GM21390 (cell line): ENCODE measurements around the gene CIAO1.
"Not testable (repeated sequence)": the region's sequence is repeated elsewhere in the genome, so short reads cannot be mapped to it uniquely, and the experiment has no call there.

Source experiments
- ATAC-seq: cut with Tn5 transposase; IDR thresholded peaks from one replicate; pipeline ENCODE4 v1.9.1; 2021; ENCODE audit not compliant: unreplicated experiment

Gene CIAO1

DNA sequence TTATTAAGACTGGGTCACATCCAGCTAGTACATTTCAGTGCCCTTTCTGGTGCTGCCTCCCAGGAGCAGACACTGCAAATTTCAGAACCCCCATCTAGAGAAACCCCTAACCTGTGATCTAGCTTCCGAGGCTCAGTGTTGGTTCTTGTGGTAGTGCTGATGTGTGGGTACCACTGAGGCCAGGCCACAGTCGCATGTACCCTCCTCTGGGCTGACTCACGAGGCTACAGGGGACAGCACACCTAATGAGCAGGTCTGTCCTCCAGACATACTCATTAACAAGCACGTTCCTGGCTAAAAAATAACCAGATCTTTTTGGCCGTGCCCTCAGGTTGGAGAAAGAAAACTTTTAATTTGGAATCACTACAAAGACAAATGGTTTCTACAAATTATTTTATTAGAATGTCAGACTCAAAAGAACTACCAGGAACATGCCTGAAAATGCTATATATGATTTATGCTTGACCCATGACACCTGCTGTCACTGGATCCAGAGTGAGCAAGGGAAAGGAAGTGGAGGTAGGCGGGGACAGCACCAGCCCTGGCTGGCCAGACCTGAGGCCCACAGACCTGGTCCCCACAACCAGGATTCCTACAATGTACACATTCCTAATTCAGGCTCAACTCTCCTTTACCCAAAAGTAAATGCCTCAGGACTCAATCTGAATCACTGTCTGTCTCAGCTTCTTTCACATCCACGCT is 8.5 kb downstream of the CIAO1 start:
- no peak for ATAC-seq

DNA sequence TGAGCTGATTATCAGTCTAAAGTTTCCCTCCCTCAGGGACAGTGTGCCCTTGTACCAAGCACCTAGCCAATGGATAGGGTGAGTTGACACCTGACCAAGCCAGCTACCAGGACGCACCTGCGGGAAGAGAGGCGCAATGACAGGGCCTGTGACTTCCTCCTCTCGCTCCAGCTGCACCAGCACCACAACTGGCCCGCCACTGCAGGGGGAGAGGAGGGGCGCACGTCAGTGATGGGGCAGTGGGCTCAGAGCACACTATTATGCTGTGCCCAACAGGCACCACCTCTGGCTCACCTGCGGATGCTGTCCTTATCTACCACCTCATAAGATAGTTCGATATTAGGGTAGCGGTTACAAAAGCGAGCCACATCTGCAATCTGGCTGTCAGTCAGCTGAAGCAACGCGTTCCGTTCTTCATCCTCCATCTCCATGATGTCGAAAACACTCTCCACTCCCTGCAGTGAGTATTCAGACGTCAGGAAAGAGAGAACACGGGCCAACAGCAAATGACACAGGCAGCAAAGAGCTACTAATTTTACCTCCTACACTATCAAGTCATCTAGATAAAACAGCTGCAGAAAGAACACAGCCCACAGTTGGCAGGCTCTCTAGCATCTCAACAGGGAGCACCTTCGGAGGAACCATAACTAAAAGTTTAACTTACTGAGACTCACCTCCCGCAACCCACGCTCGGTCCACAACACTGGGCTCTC is 10.9 kb downstream of the CIAO1 start:
- no peak for ATAC-seq

DNA sequence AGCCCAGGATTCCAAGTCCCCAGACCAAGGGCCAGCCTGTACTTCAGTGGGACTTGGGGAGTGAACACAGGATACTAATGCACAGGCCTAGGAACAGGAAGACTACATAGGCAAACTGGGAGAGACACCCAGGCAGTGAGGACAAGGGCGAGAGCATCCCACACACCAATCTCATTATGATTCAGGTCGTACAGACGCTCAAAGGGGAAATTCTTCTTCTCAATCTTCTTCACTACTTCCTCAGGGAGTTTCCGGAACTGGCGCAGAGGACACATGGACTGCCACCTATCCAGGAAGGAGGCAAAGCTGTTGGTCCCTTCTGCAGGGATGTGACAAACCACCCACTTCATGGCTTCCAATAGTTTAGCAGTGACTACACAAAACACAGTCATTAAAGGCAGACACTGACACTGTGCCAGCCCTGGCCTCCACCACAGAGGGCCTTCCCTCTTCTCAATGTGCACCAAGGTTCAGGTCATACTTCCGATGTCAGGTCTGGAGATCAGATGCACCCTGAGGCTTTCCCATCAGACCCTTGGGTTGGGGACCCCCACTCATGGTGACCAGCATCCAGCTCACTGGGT is 21.3 kb downstream of the CIAO1 start:
- no peak for ATAC-seq

DNA sequence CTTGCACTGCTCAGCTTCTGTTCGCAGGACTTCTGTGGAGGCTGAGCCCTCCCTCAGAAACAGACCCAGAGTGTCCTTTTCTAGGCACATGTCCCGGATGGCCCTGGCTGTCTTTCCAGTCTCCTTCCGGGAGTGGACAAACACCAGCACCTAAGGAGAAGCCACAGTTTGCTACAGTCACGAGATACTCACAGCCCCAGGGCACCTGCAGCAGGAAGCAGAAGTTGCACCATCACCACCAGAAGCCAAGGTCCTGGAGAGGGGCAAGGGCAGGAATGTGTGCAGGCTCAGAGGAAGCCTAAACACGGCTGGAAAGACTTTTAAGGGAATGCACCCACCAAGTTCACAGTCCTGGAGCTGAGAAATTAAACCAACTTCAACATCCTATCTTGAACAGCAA is 25.7 kb downstream of the CIAO1 start:
- ATAC-seq: no peak

DNA sequence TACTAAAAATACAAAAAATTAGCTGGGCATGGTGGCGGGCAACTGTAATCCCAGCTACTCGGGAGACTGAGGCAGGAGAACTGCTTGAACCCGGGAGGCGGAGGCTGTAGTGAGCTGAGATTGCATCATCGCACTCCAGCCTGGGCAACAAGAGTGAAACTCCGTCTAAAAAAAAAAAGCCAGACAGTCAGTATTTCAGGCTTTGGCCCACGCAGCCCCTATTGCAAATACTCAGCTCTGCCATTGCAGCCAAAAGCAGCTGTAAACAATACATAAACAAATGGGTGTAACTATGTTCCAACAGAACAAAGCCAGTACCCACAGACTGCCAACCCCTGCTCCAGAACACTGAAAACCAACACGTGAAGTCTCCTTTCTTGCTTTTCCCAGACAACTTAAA is 28.2 kb downstream of the CIAO1 start:
- not testable (repeated sequence) for ATAC-seq

DNA sequence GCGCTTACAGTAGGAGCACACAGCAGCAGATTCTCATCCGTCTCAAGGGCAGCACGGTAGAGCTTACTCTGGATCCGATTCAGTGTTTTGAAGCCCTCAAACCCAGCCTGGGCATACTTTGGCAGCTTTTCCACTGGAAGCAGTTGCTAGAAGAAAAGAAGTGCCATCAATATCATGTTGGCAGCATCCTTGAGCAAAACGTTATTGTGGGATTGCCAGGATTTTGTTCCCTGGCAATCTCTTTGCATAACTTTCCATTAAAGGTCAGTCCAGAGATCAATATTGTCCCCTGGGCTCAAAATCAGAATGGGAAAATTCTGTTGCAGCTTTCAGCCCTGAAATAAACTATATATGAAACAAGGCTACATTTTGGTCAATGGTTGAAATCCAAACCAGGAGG is 30.9 kb downstream of the CIAO1 start:
- ATAC-seq: no peak

DNA sequence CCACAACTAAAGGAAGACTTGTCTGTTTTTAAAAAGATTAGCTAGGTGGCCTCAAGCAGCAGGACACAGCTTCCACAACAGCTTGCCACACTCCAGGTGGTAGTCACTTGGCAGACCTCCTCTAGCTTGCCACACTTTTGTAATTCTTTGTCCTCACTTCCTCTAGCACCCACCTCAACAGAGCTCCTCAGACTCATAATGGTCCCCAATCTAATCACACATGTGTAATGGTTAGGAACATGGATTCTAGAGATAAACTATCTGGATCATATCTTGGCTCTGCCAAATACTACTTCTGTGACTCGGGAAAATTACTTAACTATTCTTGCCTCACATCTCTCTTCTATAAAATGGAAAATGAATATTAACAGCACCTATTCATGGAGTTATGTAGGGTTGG is 35.8 kb downstream of the CIAO1 start:
- ATAC-seq: no peak

DNA sequence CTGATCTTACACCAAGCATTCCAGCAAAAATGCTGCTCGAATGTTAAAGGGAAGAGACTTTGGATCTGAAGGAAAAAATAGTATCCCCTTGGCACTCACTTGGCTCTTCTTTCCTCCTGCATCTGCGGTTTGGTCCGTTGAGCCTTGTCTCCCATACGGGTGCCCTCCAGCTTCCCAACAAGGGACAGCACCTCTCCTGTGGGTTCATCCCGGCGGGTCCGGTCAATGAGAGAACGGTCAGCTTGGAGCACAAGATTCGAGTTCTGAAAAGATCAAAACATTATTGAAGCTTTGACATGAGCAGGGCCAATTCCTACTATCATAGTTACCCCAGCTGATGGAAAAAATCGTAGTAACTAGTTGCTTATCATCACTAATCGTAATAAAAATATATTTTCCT is 38.6 kb downstream of the CIAO1 start:
- no peak for ATAC-seq

DNA sequence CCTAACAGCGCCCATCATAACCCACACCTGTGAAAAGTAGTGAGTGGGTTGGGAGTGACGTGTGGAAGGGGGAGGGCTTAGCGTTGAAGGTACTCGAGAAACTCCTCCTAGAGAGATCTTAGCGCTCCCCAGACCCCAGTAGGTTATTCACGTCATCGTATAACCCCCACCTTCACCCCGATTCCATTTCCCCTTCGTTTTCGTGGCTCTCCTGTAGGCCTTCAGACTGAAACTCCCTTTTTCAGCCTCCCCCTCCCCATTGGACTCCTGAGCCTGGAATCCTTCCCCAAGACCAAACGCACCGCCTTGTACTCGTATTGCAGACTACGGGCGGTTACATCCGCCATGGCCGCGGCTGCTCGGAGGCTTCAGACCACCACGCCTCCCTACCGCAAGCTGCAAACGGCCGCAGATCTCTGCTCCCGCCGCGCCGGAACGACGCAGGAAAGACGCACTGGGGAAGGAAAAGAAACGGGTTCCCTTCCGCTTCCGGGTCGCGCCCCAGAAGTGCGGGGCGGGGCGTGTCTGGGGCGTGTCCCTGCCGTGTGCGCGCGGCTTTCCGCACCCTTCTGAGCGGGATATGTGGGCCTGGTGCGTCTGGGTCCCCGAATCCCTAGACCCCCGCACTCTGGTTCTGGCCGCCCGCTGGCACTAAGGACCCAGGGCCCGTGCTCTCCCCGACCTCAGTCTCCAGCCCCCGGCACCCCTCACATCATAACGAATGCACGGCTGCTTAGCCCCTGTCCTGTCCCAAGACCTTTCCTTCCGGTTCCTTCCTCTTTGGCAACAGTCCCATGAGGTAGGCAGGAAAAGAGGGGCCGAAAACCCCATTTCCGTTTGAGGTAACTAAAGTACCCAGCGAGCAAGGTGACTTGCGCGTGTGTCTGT is 39.3 kb downstream of the CIAO1 start, which contains the start of gene SNRNP200:
Gene SNRNP200, minus strand, starts transcription at position 456 of the 888 bp plus-strand sequence. Its CDS starts 109 bp downstream, at position 347.
- peak; percentile 92 for ATAC-seq

DNA sequence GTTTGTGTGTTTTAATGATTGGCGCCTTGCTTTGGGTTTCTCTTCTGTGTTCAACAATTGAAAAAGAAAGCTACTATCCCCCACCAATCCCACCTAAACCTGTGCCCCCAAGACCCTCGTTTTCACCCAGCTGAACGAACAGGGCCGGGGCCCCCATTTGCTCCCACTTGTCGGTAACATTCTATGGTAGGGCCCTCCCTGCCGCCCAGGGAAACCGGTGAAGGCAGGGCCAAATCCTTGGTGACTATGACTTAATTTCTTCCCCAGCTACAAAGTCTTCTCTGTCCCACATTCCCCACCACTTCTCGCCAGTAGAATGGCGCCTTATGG is 39.9 kb downstream of the CIAO1 start:
- ATAC-seq: no peak

DNA sequence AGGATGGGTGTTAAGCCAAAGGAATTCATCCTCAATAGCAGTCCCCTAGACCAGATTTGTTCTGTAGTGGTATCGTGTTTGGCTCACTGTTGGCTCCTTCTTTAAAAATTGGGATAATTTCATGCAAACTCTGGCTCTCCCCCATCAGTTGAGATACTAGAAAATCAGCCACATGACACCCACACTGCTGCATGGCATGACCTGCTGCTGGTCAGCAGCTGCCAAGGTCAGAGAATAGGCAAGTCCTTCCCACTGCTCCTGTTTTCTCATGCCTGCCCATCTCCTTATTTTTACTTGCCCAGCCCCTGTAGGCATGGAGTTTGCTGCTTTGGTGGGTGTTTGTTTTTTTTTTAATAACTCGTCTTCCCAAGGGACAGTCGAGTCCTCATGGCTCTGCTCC is 40.3 kb downstream of the CIAO1 start:
- no peak for ATAC-seq

DNA sequence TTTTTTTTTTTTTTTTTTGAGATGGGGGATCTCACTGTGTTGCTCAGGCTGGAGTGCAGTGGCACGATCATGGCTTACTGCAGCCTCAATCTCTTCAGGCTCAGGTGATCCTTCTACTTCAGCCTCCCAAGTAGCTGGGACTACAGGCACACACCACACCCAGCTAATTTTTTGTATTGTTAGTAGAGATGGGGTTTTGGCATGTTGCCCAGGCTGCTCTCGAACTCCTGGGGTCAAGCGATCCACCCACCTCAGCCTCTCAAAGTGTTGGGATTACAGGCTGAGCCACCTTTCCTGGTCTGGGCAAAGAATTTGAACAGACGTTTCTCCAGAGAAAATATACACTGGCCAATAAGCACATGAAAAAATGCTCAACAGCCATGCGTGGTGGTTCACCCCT is 42.2 kb downstream of the CIAO1 start:
- no peak for ATAC-seq

DNA sequence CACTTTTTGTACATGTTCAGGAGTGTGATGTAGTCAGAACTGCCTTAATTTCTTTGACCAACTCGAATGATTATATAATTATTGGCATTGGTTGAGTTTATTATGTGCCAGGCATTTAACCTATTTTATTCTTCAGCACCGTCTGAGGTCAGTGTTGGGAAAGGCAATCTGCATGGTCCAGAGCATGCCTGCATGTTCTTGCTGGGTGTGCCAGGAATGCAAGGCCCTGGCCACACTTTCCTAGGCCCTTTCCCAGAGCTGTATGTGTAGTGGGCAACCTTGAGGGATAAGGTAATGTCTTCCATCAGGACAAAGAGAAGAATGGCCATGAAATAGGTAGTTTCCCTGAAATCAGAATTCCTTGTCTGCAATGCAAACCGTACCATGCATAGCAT is 49.0 kb downstream of the CIAO1 start:
- no peak for ATAC-seq

DNA sequence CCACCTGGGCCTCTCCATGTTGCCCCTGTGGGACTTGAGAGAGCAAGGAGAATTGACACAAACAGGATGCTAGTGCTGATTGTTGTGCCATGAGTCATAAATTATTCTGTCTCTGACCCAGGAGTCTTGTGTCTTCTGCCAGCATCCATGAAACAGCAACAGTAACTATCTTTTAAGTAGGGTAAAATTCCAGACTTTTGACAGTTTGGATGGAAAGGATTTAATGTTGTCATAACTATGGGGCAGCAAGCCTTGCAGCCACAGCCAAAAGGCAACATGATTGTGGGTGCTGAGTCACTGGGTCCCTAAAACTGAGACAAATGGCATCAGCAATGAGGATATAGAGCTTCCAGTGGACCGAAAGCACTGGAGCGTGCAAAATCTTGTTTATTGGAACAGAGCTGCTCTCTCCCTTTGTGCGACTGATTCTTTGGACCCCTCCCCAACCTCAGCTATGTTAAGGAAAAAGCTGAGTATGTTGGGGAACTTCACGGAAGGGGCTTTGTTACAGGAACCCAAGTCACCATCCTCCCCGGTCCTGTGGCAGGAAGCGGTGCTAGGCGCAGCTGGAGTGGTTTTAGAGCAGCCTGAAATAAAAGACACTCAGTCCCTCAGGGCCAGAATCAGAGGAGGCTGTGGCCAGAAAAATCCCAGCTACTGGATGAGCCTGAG is 49.5 kb downstream of the CIAO1 start:
- ATAC-seq: no peak

DNA sequence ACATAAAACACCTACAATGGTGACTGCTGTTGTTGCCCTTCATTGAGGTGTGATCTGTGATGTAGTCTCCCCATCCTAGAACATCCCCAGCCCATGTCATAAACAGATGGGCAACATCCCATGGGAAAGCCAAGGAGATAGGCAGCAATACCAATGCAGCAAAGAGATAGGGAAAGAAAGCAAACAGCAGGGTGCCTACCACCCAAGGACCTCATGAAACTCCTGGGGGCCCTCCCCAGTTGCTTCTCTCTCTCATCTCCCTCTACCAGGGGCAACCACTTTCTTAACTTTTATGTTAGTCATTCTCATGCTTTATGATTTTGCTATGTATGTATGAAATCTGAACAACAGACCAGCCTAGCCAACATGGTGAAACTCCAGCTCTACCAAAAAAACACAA is 51.0 kb downstream of the CIAO1 start:
- no peak for ATAC-seq

DNA sequence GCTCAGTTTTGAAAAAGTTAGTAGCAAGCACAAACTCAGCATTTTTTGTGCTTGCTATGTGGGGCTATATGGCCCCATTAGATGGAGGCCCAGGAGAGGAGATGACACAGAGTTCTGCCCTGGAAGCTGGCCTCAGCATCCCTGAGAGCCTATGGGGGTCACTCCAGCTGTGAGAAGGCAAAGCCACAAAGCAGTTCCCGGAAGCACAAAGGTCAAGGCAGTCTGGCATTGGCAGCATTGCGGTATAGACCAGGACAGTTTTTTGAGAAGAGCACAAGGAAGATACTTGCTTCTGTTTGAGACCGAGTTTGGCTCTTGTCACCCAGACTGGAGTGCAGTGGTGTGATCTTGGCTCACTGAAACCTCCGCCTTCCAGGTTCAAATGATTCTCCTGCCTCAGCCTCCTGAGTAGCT is 51.6 kb downstream of the CIAO1 start:
- ATAC-seq: no peak

DNA sequence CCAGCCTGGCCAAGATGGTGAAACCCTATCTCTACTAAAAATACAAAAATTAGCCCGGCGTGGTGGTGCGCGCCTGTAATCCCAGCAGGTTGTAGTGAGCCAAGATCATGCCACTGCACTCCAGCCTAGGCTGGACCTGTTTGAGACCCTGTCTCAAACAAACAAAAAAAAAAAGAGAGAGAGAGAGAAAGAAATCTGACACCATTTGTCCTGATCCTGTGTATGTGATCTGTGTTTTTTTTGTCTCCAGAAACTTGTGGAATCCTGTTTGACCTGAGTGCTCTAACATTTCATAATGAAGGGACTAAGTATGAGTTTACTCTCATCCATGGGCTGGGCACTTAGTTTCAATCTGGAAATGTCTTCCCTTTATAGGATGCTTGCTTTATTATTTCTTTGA is 52.7 kb downstream of the CIAO1 start:
- no peak for ATAC-seq

DNA sequence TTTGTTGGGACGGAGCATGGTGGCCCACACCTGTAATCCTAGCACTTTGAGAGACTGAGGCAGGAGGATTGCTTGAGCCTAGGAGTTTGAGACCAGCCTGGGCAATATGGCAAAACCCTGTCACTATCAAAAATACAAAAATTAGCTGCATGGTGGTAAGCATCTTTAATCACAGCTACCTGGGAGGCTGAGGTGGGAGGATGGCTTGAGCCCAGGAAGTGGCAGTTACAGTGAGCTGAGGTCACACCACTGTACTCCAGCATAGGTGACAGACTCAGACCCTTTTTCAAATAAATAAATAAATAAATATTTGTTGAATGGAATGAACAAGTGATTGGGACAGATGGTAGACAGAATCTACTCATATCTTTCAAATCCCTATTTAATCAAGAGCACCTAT is 53.4 kb downstream of the CIAO1 start:
- ATAC-seq: no peak

DNA sequence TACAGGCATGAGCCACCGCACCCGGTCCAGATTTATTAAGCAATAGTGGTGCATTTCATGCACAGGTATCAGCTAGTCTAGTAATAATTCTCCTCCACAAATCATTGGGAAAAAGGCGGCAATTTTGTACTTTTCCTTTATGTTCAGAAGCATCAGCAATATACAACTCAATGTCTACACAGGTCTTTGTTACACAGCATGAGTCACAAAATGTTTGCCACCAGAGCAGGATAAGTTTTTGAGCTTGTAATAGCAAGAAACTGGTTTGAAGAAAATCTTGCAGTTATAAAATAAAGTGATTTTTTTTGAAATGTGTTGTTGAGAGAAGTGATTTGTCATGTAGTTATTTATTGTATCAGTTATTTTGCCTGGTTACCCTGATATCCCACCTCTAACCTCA is 54.3 kb downstream of the CIAO1 start:
- ATAC-seq: no peak

DNA sequence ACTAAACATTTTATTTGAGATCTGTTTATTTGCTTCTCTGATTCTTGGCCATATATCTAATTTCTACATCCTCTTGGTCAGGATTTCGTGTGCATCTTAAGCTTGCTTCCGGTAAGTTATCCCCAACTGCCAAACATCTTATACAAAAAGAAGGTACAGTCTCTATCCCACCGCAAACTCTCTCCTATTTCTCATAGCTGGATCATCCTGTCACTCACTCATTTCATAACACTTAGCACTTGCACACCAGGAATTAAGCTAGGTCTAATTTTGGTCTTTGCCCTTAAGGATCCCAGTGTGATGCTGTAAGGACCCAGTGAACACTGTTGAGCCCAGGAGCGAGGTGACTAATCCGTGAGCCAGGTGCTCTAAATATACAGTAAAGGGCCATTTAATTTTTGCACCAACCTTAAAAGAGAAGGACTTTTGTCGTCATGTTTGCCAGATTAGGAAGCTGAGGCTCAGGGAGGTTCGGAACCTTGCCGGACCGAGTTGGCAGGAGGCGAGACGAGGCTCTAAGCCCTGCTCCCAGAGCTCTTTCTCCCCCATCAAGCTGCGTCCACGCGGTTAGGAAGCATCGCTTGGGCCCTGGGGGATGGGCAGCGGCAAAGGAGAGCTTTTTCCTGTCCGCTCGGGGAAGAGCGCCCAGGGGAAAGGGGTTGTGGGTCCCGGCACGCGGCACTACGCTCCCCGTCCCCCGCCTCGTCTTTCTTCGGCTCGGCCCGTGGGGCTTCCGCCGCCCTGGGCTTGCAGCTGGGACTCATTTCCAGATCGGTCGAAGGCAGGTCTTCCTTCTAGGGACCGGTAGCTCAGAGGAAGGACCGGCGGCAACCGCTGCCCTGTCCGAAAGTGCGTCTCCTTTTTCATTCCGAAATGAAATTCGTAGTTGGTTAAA is 55.0 kb downstream of the CIAO1 start:
- ATAC-seq: no peak
